Body of pancreas (tissue), 4 donors: ENCODE results near the gene APBA2.

ENCODE experiments used
- POLR2A ChIP-seq, 3 donors: fragments of 450-650 bp; IDR thresholded peaks; one replicate each; pipeline ENCODE4 v1.6.1; 2016; ENCODE audit warnings: antibody characterized with exemption in 3 of 3, mild to moderate bottlenecking in 2 of 3
- TF ChIP-seq, protein P1 (sequence below), 7 experiments: fragments of 450-650 bp in 4 of 7; fragments of 200-600 bp in 3 of 7; sonication (generic) in 3 of 7; IDR thresholded peaks; one replicate each; pipeline ENCODE4 v1.5.1; 2016 to 2019; ENCODE audit warnings: antibody characterized with exemption in 7 of 7

DNA sequence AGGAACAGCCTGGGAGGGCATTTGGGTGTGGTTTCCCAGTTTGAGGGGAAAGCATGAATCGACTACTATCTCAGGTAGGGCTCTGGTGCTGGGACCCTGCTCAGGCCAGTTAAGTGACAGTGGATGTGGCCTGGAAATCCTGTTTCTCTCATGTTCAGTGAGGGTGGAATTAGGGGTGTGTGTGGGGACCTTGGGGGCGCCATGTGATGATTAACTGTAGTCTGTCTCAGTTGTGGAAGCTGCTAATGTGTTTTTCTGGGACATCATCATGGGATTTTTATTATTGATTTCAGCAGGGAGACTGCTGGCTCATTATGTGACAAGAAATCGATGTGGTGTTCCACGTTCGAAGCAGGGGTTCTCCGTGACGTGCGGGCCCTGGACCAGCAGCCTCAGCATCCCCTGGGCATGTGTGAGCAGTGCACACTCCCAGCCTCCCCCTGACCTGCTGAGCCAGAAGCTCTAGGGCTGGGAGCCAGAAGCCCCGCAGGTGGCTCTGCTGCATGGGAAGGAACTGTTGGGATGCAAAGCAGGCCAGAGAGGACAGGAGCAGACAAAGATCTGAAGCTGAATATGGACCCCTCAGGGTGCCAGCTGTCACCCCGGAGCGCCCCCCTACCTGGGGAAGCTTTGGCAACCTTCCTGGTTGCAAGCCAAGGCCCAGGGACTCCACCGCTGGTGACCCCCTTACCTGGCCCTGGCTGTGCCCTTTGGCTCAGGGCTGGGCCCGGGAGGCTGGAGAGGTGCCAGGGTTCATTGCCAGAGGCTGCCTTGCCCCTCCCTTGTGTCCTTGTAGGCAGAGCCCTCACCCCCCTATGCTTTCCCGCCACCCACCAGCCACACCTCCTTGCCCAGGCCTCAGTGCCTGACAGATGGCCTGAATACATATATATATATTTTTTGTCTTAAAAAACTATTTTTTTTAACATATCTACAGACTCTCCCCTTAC lies 149.8 kb downstream of the APBA2 start:
- TF ChIP-seq POLR2A (IDR thresholded peaks at IDR 0.05) = no peak
- TF ChIP-seq, protein P1, sequence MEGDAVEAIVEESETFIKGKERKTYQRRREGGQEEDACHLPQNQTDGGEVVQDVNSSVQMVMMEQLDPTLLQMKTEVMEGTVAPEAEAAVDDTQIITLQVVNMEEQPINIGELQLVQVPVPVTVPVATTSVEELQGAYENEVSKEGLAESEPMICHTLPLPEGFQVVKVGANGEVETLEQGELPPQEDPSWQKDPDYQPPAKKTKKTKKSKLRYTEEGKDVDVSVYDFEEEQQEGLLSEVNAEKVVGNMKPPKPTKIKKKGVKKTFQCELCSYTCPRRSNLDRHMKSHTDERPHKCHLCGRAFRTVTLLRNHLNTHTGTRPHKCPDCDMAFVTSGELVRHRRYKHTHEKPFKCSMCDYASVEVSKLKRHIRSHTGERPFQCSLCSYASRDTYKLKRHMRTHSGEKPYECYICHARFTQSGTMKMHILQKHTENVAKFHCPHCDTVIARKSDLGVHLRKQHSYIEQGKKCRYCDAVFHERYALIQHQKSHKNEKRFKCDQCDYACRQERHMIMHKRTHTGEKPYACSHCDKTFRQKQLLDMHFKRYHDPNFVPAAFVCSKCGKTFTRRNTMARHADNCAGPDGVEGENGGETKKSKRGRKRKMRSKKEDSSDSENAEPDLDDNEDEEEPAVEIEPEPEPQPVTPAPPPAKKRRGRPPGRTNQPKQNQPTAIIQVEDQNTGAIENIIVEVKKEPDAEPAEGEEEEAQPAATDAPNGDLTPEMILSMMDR (IDR thresholded peaks at IDR 0.05) = no peak
